AG08395 (cell line): ENCODE results near the gene CLNK.

ENCODE experiments used
- DNase-seq: peaks from one replicate; pipeline ENCODE4 v3.0.0; 2012; ENCODE audit warnings: mixed read lengths, low spot score

The CLNK gene

GRCh38 chr4:10612476-10612875 is 72.1 kb downstream of the CLNK start:
- no peak for DNase-seq

GRCh38 chr4:10611673-10612072 is 72.9 kb downstream of the CLNK start:
- peak; percentile 8 for DNase-seq

GRCh38 chr4:10608501-10609219 is 75.9 kb downstream of the CLNK start:
- DNase-seq, result no peak

GRCh38 chr4:10607206-10607605 is 77.4 kb downstream of the CLNK start:
- no peak for DNase-seq

GRCh38 chr4:10606483-10607155 is 77.9 kb downstream of the CLNK start:
- DNase-seq, result no peak

- no peak for DNase-seq
These were observed 78.7 kb downstream of the CLNK start for GRCh38 chr4:10605746-10606482.

GRCh38 chr4:10605031-10605430 is 79.5 kb downstream of the CLNK start:
- no peak for DNase-seq

GRCh38 chr4:10599574-10599973 is 85.0 kb downstream of the CLNK start:
- no peak for DNase-seq

- DNase-seq, result no peak
These were observed 85.7 kb downstream of the CLNK start for GRCh38 chr4:10598829-10599228.

GRCh38 chr4:10596586-10597290 is 87.8 kb downstream of the CLNK start:
- DNase-seq, result no peak

- no peak for DNase-seq
These were observed 91.4 kb downstream of the CLNK start for GRCh38 chr4:10593130-10593529.

GRCh38 chr4:10590896-10591295 is 93.7 kb downstream of the CLNK start:
- DNase-seq, result no peak

- DNase-seq, result no peak
These were observed 94.8 kb downstream of the CLNK start for GRCh38 chr4:10589799-10590198.

GRCh38 chr4:10589321-10589720 is 95.2 kb downstream of the CLNK start:
- no peak for DNase-seq

GRCh38 chr4:10587697-10588096 is 96.9 kb downstream of the CLNK start:
- DNase-seq, result no peak

- no peak for DNase-seq
These were observed 97.3 kb downstream of the CLNK start for GRCh38 chr4:10587296-10587695.

- DNase-seq, result peak; percentile 6
These were observed 100.5 kb downstream of the CLNK start for GRCh38 chr4:10584042-10584441.

- no peak for DNase-seq
These were observed 101.6 kb downstream of the CLNK start for GRCh38 chr4:10582951-10583350.

GRCh38 chr4:10582059-10582686 is 102.4 kb downstream of the CLNK start:
- DNase-seq, result no peak

- DNase-seq, result no peak
These were observed 103.5 kb downstream of the CLNK start for GRCh38 chr4:10581022-10581421.

GRCh38 chr4:10579648-10580047 is 104.9 kb downstream of the CLNK start:
- DNase-seq, result no peak
